GM18870 (cell line): Measurements from ENCODE around the gene ACTR5.
"Not testable (repeated sequence)": the region's sequence is repeated elsewhere in the genome, so short reads cannot be mapped to it uniquely, and the experiment has no call there.

ENCODE experiments used
- ATAC-seq: cut with Tn5 transposase; IDR thresholded peaks from one replicate; pipeline ENCODE4 v1.9.1; 2021; ENCODE audit warnings: moderate library complexity; ENCODE audit not compliant: unreplicated experiment

ACTR5 gene

DNA sequence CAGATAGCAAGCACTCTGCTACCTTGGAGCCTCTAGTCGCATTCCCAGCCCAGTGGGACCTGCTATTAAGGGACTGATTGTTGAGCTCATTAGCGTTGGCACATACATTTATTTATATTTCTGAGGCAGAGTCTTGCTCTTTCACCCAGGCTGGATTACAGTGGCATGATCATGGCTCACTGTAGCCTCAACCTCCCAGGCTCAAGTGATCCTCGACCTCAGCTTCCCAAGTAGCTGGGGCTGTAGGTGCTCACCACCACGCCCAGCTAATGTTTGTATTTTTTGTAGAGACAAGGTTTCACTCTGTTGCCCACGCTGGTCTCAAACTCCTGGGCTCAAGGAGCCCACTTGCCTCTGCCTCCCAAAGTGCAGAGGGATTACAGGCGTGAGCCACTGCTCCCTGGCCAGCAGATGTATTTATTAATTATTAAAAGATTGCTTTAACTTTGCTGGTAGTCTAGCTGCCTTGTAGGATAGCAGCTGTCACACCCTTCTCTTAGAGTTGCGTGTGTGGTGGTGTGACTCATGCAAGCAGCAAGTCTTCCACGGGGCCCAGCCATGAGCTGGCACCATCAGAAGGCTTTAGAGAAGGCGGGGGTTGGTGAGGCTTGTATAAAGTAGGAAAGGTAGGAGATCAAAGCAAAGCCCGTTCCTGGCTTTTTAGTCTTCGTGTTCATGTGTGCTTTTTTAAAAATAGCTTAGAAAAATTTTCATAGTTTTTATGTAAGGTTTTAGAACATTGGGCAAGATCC lies 16.5 kb downstream of the ACTR5 start:
- no peak for ATAC-seq

DNA sequence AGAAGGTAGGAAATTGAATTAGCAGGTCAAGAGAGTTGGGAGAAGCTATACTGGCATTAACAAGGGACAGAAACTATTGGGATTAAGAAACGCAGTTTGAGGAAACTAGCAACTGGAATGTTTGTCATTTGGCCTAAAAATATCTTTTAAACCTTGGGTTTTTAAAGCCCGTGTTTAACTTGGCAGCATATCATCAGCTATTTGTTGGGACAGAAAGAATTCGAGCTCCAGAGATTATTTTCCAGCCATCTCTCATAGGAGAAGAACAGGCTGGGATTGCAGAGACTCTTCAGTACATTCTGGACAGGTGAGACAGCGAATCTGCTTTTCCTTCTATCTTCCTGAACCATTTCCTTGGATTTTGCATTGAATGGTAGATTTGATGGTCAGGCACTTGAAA lies 17.8 kb downstream of the ACTR5 start:
- ATAC-seq: no peak

DNA sequence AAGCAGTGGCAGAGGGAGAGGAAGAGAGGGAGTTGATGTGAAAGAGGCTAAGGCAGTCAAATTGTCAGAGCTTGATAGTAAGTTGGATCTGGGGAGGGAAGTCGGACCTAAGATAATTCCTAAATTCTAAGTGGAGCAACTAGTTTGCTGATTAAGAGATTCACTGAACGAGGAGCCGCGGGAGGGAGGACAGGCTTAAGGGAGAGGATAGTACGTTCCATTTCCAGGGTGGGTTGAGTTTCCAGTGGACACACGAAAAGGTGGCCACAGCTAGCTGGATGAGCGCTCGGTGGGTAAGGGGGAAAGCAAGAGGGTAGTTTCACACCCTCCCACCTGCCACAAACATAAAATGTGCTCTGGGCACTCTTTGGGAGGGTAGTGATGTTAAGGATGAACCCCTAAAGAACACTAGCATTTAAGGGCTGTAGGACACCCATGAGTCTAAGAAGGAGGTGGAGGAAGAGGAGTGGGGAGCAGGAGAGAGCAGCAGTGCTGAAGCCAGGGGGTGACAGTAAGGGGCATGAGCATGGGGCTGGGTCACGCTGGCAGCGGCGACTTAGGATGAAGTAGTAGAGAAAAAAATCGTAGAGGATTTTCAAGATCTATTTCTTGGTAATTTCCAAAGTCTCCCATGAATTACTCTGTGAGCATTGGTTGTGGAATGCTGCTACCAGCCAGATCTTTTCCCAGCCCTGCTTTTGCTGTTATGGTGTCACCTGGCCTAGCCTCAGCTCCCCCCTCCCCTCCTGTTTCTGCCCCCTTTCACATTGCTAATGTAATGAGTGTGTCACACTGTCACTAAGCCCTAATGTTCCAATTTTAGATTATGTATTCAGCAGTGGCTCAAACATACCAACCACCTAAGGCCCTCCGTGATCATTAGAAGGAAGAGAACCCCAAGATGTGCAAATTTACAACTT lies 21.4 kb downstream of the ACTR5 start:
- no peak for ATAC-seq

DNA sequence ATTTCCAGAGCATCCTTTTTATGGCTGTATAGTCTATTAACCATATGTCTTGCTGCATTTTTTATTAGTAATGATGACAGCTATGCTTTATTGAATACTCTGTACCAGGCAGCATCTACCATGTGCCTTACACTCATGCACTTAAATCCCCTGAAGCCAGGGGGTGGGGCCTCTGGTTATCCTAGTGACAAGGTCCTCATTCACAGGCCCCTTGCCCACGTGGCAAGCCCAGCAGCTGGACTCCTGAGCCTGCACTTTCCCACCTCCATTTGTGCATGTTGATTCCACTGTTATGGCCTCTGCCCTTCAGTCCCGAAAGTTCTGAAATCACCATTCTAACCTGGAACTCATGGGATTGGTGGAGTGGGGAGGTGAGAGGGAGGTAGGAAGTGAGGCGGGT lies 22.3 kb downstream of the ACTR5 start:
- ATAC-seq: no peak

DNA sequence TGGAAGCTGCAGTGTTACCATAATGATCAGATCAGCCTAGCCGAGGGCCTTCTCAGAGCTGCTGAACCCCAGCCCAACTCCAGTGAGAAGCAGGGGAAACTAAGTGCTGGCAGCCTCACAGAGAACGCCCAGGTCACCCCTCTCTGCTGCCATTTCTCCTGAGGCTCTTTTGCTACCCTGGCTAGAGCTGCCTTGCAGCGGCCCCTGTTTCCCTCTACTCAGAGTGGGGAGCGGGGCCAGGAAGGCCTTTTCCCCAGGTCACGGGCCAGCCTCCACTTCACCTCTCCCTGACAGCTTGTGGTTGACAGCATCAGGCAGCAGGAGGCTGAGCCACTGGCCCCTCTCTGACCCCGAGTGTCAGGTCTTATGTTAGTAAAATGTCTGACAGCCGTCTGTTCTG lies 22.7 kb downstream of the ACTR5 start:
- ATAC-seq: no peak

DNA sequence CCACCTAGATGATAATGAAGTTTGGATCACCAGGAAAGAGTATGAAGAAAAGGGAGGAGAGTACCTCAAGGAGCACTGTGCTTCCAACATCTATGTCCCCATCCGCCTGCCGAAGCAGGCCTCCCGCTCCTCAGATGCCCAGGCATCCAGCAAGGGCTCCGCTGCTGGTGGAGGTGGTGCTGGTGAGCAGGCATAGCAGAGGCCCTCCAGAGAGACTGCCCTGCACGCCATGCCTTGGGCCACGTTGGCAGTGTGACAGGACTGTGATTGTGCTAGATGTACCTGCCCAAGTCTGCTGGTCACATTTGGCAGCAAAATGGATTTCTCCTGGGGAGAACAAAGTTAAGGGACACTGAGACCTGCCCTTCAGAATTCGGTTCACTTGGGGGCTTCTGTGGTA lies 23.4 kb downstream of the ACTR5 start:
- ATAC-seq: no peak

DNA sequence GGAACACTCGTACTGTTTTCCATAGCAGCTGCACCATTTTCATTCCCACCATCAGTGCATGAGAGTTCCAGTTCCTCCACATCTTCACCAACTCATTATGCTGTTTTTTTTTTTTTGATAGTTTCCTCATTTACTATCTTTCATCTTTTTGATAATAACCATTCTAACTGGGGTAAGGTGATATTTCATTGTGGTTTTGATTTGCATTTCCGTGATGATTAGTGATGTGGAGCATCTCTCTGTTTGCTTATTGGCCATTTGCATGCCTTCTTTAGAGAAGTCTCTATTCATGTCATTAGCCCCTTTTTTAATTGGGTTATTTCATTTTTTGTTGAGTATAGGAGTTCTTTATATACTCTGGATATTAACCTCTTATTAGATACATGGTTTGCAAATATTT lies 25.9 kb downstream of the ACTR5 start:
- ATAC-seq: no peak

DNA sequence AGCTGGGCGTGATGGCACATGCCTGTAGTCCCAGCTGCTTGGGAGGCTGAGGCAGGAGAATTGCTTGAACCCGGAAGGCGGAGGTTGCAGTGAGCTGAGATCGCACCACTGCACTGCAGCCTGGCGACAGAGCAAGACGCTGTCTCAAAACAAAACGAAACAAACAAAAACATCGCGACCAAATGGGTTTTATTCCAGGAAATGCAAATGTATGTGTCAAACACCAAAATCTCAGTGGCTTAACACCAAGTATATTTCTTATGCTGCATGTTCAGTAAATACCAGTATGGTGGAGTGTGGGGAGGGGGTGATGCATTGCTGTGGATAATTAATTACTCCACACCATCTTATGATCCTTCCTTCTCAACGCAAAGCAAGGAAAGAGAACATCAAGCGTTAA lies 28.1 kb downstream of the ACTR5 start:
- no peak for ATAC-seq

DNA sequence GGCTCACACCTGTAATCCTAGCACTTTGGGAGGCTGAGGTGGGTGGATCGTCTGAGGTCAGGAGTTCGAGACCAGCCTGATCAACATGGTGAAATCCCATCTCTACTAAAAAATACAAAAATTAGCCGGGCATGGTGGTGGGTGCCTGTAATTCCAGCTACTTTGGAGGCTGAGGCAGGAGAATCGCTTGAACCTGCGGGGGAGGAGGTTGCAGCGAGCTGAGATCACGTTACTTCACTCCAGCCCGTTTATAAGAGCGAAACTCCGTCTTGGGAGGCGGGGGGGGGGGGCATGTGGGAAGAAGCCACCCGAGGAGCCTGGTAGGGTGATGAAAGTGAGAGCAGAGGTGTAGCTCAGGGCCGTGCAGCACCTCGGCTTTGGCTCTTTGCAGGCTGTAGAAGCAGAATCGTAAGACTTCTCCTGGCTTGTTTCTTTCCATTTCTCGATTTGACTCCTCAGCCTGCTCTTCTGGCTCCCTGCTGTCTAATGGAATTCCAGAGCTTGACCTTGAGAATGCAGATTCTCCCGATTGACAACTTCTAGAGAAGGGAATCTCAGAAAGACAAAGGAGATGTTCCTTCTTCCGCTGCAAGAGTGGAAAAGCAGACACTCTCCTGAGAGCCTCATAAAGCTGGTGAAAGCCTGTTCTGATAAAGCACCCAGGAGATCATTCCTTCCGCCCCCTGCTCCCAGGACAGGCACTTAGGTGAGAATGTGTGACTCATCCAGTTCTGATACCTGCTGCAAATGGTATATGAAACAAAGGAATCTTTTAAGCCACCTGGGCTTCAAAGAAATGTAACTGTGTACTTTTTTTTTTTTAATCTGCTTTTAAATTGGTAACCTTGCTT lies 31.2 kb downstream of the ACTR5 start:
- ATAC-seq: no peak

DNA sequence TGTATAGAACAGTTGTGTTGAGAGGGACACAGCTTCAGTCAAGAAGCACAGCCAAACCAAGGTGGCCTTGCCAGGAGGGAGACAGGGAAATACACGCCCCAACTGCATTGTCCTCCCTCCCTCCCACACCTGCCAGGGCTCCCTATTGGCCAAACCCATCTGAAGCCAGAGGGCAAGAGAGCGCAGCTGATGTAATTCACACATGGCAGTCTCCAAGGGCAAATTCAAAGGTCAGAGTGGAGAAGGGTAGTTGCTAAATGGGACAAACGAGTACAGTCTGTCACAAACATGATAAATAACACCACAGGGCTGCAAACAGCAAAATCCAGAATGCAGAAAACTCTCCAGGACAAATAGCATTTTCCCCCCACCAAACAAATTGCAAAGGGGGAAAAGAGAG lies 34.0 kb downstream of the ACTR5 start:
- ATAC-seq: no peak

DNA sequence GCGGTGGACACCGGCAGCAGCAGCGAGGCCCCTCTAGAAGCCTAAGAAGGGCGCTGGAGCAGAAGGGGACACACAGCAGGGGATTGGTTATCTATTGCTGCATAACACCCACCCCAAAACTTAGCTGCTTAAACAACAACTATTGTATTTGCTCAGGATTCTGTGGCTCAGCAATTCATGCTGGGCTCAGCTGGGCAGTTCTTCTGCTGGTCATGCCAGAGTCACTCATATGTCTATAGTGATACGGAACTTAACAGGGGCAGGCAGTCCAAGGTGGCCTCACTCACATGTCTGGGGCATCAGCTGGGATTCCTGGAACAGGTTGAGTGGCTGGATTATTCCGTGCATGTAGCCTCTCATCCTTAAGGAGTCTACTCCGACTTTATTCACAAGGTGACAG lies 39.6 kb downstream of the ACTR5 start:
- no peak for ATAC-seq

DNA sequence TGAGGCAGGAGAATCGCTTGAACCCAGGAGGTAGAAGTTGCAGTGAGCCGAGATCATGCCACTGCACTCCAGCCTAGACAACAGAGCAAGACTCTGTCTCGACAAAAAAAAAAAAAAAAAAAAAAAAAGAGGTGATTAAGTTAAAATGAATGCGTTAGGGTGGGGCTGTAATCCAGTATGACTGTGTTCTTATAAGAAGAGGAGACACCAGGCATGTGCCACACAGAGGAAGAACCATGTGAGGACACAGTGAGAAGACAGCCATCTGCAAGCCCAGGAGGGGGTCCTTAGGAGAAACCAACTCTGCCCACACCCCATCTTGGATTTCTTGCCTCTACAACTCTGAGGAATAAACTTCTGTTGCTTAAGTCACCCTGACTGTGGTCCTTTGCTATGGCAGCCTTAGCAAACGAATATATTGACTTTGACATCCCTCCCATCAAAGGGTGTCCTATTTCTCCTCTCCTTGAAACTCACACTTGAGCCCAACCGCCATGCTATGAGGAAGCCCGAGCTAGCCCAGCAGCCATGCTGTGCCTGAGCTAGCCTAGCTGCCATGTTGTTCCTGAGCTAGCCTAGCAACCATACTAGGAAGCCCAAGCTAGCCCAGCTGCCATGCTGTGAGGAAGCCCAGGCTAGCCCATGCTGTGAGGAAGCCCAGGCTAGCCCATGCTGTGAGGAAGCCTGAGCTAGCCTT lies 41.4 kb downstream of the ACTR5 start:
- ATAC-seq: no peak

DNA sequence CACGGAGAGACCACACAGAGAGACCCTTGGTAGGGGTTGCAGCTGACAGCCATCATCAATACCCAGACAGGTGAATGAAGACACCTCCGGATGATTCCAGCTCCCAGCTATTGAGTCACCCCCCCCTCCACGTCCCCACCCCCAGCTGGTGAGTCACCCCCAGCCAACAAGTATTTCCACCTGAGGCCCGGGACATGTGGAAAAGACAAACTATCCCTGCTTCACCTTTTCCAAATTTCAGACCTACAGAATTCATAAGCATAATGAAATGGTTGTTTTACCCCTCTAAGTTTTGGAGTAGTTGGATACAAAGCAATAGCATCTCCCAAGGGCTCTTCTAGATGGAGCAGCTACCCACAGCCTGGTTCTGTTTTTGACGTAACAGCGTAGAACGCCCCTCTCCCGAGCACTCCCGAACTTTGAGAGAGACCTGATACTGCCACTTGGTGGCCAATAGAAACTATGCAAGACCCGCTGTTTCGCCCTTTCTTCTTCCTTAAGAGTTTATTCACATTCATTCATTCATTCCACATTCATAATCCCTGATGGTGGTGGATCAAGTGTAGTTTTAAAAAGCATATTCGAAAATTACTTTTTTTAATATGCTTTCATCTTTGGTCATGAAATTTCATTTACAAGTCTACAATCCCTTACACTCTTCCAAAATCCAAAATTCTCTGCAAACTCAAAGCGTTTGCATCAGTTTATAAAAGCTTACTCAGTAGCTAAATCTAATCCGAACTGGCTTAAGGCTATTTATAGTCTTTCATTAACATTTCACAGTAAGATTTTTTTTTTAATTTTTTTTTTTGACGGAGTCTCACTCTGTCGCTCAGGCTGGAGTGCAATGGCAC lies 42.2 kb downstream of the ACTR5 start:
- no peak for ATAC-seq

DNA sequence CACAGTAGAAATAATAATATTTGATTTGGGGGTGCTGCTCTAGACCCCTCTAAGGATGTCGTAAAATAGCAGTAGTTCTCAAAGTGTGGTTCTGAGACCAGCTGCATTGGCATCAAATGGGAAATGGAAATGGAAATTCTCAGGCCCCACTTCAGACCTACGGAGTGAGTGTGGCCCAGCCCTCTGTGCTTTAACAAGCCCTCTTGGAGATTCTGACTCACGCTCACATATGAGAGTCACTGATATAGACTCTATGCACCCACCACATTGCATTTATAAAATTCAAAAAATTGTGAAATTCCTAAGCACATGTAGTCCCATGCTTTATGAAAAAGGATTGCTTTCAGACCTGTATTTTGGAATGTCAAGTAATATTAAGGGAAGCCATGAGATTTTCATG lies 43.0 kb downstream of the ACTR5 start:
- ATAC-seq: no peak

DNA sequence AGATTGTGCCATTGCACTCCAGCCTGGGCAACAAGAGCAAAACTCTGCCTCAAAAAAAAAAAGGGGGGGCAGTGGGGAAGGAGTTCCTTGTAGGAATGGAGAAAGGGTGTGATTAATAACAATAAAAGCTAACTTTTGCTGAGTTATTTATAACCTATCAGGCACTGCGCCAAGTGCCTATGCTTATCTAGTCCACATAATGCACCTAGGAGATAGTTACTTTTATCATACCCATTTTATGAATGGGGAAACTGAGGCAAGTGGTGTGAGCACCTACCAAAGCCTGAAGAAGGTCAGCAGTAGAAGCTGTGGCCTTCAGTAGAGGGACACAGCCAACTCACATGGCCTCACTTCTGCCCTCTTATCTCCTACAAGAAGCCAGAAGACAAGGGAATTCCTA lies 43.7 kb downstream of the ACTR5 start:
- no peak for ATAC-seq

DNA sequence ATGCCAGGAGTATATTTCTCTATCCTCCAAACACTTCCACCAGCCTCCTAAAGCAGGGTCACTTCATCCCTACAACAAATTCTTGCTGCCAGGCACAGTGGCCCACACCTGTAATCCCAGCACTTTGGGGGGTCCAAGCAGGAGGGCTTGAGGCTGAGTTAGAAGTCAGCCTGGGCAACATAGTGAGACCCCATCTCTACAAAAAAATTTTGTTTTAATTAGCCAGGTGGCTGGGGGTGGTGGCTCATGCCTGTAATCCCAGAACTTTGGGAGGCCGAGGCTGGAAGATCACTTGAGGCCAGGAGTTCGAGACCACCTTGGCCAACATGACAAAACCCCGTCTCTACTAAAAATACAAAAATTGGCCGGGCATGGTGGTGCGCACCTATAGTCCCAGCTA lies 45.8 kb downstream of the ACTR5 start:
- not testable (repeated sequence) for ATAC-seq

DNA sequence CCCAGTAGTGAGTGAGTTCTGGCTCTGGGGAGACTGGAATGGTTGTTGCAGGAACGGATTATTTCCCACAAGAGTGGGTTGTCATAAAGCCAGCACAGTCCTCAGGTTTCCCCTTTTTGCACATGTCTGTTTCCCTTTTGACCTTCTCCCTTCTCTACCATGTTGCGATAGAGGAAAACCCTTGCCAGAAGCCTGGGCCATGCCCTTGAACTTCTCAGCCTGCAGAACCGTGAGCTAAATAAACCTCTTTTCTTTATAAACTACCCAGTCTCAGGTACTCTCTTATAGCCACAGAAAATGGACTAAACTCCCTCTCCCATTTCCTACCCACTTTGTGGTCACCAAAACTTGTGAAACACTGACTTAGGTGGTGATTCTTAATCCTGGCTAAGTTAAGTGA lies 50.0 kb downstream of the ACTR5 start:
- no peak for ATAC-seq

DNA sequence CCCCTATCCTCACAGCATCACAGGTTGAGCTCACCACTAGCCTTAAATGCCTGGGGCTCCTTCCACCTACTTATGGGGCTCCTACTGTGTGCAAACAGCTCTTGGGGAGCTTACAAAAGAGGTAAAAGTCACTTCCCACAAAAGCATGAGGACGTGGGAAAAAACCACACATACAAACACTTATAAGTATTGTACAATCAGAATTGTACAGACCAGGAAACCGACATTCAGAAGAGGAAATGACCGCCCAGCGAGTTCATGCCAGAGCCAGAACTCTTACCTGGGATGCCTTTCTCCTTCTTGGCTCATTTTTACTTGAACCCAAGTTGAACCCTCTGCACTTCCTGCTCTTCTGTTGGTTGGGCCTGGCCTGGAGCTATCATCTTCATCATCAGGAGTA lies 50.9 kb downstream of the ACTR5 start:
- no peak for ATAC-seq

DNA sequence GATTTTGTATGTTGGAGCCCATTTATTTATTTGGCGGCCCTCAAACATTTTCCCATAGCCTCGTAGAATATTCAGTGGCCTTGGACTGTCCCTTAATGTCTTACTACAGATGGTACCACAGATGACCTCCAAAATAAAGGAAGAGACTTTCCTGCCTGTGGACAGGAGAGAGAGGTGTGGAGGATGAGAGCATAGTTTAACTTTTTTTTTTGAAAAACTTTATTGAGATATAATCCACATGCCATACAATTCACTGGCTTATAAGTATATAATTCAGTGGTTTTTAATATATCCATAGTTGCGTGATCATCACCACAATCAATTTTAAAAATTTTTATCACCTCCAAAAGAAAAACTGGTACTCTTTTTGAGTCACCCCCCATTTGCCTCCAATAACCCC lies 52.6 kb downstream of the ACTR5 start:
- no peak for ATAC-seq

DNA sequence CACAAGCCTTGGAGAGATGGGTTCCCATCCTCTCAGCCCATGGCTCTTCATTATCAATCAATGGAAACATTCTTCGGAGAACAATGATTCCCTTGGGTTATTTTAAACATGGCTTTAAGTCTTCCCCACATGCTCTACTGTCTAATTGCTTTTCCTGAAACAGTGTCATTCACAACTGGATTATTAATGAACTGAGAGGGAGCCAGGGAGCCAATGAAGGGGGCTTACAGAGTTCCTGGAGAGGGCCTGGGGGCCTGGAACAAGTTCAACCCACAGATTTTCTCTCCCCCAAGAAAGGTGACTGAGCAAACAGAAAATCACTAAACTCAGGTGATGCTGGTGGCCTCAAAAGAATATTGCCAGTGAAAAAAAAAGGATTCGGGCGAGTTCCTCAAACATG lies 56.0 kb downstream of the ACTR5 start:
- ATAC-seq: no peak
